KMS-11 (cell line): ENCODE data around the gene CNTFR.

Experiments
- H2AFZ ChIP-seq: fragments of 200-600 bp; sonication (generic); 2 replicates; pipeline ENCODE4 v1.6.1; 2016; ENCODE audit warnings: antibody characterized with exemption, mixed run types, low read depth
- H3K27ac ChIP-seq: fragments of 200-600 bp; sonication (generic); 2 replicates; pipeline ENCODE4 v1.6.1; 2016; ENCODE audit warnings: mild to moderate bottlenecking, mixed run types
- H3K27me3 ChIP-seq: fragments of 200-600 bp; sonication (generic); 2 replicates; pipeline ENCODE4 v1.6.1; 2017; ENCODE audit warnings: mild to moderate bottlenecking, low read depth, mixed run types, moderate library complexity; ENCODE audit not compliant: insufficient read depth
- H3K36me3 ChIP-seq: fragments of 200-600 bp; sonication (generic); 2 replicates; pipeline ENCODE4 v1.6.1; 2017; ENCODE audit warnings: mild to moderate bottlenecking, mixed run types; ENCODE audit not compliant: insufficient read depth
- H3K4me1 ChIP-seq: fragments of 200-600 bp; sonication (generic); 2 replicates; pipeline ENCODE4 v1.6.1; 2016; ENCODE audit warnings: mild to moderate bottlenecking, low read depth, mixed run types; ENCODE audit not compliant: poor library complexity, severe bottlenecking
- H3K4me2 ChIP-seq: fragments of 200-600 bp; sonication (generic); 2 replicates; pipeline ENCODE4 v1.7.0; 2016; ENCODE audit warnings: mild to moderate bottlenecking, mixed run types
- H3K4me3 ChIP-seq: fragments of 200-600 bp; sonication (generic); IDR thresholded peaks from 2 replicates; pipeline ENCODE4 v1.6.1; 2017; ENCODE audit warnings: low read depth, low read length, mixed read lengths; ENCODE audit not compliant: insufficient read depth
- H3K79me2 ChIP-seq: fragments of 200-600 bp; sonication (generic); 2 replicates; pipeline ENCODE4 v1.6.1; 2016; ENCODE audit warnings: low read depth, mixed run types; ENCODE audit not compliant: insufficient read depth
- H3K9ac ChIP-seq: fragments of 200-600 bp; sonication (generic); 2 replicates; pipeline ENCODE4 v1.6.1; 2016; ENCODE audit warnings: mild to moderate bottlenecking, mixed run types
- H4K20me1 ChIP-seq: fragments of 200-600 bp; sonication (generic); 2 replicates; pipeline ENCODE4 v1.6.1; 2016; ENCODE audit warnings: mild to moderate bottlenecking, mixed run types; ENCODE audit not compliant: insufficient read depth
- TF ChIP-seq, protein P1 (sequence below): fragments of 200-600 bp; sonication (generic); conservative IDR thresholded peaks from 2 replicates; pipeline ENCODE4 v1.6.1; 2017; ENCODE audit warnings: low read depth, mild to moderate bottlenecking, antibody characterized with exemption, low read length, moderate library complexity, mixed read lengths

CNTFR gene

DNA sequence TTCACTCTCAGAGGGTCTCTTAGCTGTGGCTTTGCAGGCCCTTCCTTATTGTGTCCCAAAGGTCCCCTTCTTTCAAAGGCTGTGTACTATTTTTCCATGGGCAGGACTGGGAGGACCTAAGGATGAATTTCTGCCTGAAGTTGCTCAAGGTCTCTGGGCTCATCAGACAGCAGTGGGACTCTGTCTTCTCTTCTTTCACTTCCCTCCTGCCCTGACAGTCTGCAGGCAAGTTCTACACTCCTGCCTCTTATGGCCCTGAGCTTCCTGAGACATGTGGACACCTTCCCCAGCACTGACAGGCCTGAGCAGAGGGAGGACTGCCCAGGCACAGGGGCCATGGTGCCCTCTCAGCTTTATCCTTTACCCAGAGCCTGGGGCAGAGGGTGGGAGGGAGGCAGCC lies 81.6 kb downstream of the CNTFR start:
- Histone ChIP-seq H3K4me3 (no peak overlapping the region), H3K27me3 (0 out of 2 replicates have a peak, but pooled peaks cover 3% of the 10 kb centered on the region), H3K27ac (no peak overlapping the region), H2AFZ (no peak overlapping the region), H3K9ac (no peak overlapping the region), H4K20me1 (no peaks in the 10 kb centered on the region), H3K4me2 (no peak overlapping the region), H3K36me3 (no peaks in the 10 kb centered on the region), H3K4me1 (no peaks in the 10 kb centered on the region), H3K79me2 (no peaks in the 10 kb centered on the region)
- TF ChIP-seq, protein P1, sequence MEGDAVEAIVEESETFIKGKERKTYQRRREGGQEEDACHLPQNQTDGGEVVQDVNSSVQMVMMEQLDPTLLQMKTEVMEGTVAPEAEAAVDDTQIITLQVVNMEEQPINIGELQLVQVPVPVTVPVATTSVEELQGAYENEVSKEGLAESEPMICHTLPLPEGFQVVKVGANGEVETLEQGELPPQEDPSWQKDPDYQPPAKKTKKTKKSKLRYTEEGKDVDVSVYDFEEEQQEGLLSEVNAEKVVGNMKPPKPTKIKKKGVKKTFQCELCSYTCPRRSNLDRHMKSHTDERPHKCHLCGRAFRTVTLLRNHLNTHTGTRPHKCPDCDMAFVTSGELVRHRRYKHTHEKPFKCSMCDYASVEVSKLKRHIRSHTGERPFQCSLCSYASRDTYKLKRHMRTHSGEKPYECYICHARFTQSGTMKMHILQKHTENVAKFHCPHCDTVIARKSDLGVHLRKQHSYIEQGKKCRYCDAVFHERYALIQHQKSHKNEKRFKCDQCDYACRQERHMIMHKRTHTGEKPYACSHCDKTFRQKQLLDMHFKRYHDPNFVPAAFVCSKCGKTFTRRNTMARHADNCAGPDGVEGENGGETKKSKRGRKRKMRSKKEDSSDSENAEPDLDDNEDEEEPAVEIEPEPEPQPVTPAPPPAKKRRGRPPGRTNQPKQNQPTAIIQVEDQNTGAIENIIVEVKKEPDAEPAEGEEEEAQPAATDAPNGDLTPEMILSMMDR, result no peak

DNA sequence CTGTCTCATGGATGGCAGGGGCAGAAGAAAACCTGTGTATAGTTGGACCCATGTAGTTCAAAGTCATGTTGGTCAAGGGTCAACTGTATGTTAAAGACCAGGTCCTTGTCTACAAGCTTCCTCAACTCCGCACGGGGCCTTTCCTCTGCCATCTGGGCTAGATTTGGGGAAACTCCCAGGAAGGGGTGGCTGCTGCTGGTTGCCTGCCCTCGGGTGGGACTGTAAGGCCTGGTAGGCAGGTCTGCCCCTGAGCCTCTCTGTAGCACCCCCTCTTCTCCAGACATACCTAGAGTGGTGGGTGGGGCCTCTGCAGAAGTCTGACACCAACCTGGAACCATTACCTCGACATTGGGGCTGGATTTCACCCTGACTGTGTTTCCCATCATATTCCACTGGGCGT lies 82.0 kb downstream of the CNTFR start:
- Histone ChIP-seq H3K36me3 (no peaks in the 10 kb centered on the region), H3K27ac (no peak overlapping the region), H3K9ac (no peak overlapping the region), H3K27me3 (0 out of 2 replicates have a peak, but pooled peaks cover 3% of the 10 kb centered on the region), H3K4me2 (no peak overlapping the region), H4K20me1 (no peaks in the 10 kb centered on the region), H3K4me1 (no peaks in the 10 kb centered on the region), H3K4me3 (no peak overlapping the region), H2AFZ (no peak overlapping the region), H3K79me2 (no peaks in the 10 kb centered on the region)
- TF ChIP-seq, protein P1, result no peak

DNA sequence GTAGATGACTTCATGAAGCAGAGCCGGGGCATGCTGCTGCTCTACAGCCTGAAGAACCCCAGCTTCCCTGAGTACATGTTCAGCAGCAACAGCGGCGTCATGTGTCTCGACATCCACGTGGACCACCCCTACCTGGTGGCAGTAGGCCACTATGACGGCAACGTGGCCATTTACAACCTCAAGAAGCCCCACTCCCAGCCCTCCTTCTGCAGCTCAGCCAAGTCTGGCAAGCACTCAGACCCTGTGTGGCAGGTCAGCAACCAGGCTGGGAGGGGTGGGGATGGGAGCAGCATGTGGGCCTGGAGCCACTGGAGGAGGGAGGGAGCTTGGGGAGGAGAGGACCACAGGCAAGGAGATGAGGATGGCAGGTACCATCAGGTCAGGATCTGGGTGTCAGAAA lies 82.9 kb downstream of the CNTFR start:
- Histone ChIP-seq H3K9ac (no peak overlapping the region), H3K4me1 (no peaks in the 10 kb centered on the region), H3K27me3 (0 out of 2 replicates have a peak, but pooled peaks cover 3% of the 10 kb centered on the region), H4K20me1 (no peaks in the 10 kb centered on the region), H3K79me2 (no peaks in the 10 kb centered on the region), H3K36me3 (no peaks in the 10 kb centered on the region), H3K4me3 (no peak overlapping the region), H3K4me2 (no peak overlapping the region), H3K27ac (no peak overlapping the region), H2AFZ (no peak overlapping the region)
- TF ChIP-seq, protein P1, result no peak

DNA sequence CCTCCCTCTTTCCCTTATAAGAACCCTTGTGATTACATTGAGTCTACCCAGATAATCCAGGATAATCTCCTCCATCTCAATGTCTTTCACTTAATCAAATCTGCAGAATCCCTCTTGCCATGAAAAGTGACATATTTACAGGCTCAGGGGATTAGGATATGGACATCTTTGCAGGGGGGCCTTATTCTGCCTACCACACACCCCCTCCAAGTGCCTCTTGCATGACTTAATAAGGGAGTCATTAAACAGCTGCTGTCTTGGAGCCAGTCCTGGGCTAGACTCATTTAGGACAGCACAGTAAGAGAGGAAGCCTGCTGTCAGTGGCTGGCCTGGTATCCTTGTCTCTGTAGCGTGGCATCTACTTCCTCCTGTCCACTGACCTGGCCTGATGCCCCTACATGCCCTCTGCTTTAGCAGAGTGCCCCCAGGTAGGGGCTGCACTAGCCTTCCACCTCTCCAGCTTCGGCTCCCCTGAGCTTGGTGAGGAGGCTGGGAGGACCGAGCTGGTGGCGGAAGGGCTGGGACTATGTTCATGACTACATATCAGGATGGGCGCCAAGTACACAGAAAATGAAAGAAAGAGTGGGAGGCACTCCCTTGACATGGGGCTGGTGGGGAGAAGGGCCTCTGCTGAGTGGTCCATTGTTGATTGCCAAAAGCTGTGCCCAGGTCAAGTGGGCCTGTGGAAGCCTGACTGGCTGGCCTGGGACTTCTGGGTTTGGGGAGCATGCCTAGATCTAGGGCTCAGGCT lies 84.0 kb downstream of the CNTFR start:
- H3K4me2 ChIP-seq, result no peak overlapping the region
- H3K27ac ChIP-seq, result no peak overlapping the region
- H3K36me3 ChIP-seq, result no peaks in the 10 kb centered on the region

More for the DNA sequence above, 84.0 kb downstream of the CNTFR start:
- H3K4me3 ChIP-seq, result no peak overlapping the region
- 0 out of 2 replicates have a peak, but pooled peaks cover 3% of the 10 kb centered on the region for H3K27me3 ChIP-seq
- TF ChIP-seq, protein P1, result no peak
- H3K79me2 ChIP-seq, result no peaks in the 10 kb centered on the region
- no peak overlapping the region for H3K9ac ChIP-seq
- no peaks in the 10 kb centered on the region for H3K4me1 ChIP-seq
- no peak overlapping the region for H2AFZ ChIP-seq
- no peaks in the 10 kb centered on the region for H4K20me1 ChIP-seq
